Pancreas (tissue), 10 donors: ENCODE results near the gene AK2. TPM values are rescaled to one million over a fixed set of nuclear protein-coding genes. Genes with fewer than 3 reads are reported as not detected.
"Not testable (repeated sequence)": the region's sequence is repeated elsewhere in the genome, so short reads cannot be mapped to it uniquely, and the experiment has no call there.

Experiments used
- ATAC-seq, 4 donors: fragments of 200-7000 bp; cut with Tn5 transposase; one replicate each; pipeline versions ENCODE4 v1.8.0 to v1.9.1; 2020; ENCODE audit warnings: mild to moderate bottlenecking in 4 of 4, moderate library complexity in 4 of 4
- DNase-seq, 6 donors: peaks; one replicate each; pipeline ENCODE4 v3.0.0-alpha.2; 2020
- FAIRE-seq: peaks from 2 replicates; lab custom pipeline; 2012; peaks lifted over from hg19 to GRCh38; lab: Jason Lieb, UNC
- H3K27ac ChIP-seq, 4 donors: fragments of 200-600 bp; sonication (generic); 1 replicate in 3 of 4; 2 replicates in 1 of 4; pipeline versions ENCODE4 v1.5.0 to v1.8.0; 2020
- H3K27me3 ChIP-seq, 4 donors: fragments of 200-600 bp; one replicate each; pipeline ENCODE4 v1.8.0; 2021
- H3K36me3 ChIP-seq, 3 donors: fragments of 200-600 bp; sonication (generic) in 1 of 3; one replicate each; pipeline versions ENCODE4 v1.5.0 to v1.8.0; 2020 to 2021
- H3K4me1 ChIP-seq, 3 donors: fragments of 200-600 bp; one replicate each; pipeline ENCODE4 v1.8.0; 2021
- H3K4me3 ChIP-seq, 4 donors: fragments of 200-600 bp; sonication (generic) in 2 of 4; one replicate each; pipeline versions ENCODE4 v1.5.0 to v1.8.0; 2020 to 2021
- H3K9me3 ChIP-seq, 4 donors: fragments of 200-600 bp; one replicate each; pipeline ENCODE4 v1.8.0; 2021
- WGBS, 2 donors: extraction: QIAGEN DNeasy Blood & Tissue Kit; methylation state at CpG; one replicate each; pipeline ENCODE4 v1.1.7; 2013; 5-methylcytosine and 5-hydroxymethylcytosine counted together
- intact Hi-C, 3 donors: fragments of 100-400 bp; cut with DNase I; formaldehyde crosslinking; loops; one replicate each; pipeline versions ENCODE4 v1.11.1 to v1.14.2; 2022
- polyA plus RNA-seq, 2 donors: library from polyadenylated mRNA; stranded (reverse); fragments of 200-250 nt; gene quantifications; one replicate each; pipeline ENCODE4 v1.2.3, GENCODE V29; 2013
- total RNA-seq, 6 donors: library from RNA; stranded (reverse); fragmentation: NEBNext Ultra II Directional in 4 of 6; extraction: Animal tissue kit (Norgen Biotek cat#: 25700) in 4 of 6; gene quantifications; one replicate each; pipeline versions ENCODE4 v1.2.1 to v1.2.4, GENCODE V29; 2021 to 2023
- TF ChIP-seq, protein P1 (sequence below), 4 donors: fragments of 200-600 bp; sonication (generic) in 3 of 4; IDR thresholded peaks; one replicate each; pipeline versions ENCODE4 v1.5.0 to v1.8.0; 2021; ENCODE audit warnings: antibody characterized with exemption in 4 of 4
- donor health status: healthy with polysubstance abuse.
- donor health status: DM: no; HTN: no; CAD: no; lungs with moderate emphysema.
- donor health status: DM: no; HTN: no; CAD: no.
- donor health status: control.
- donor health status: control.
- donor health status: Bipolar disorder and iron deficiency.
- donor health status: DM: yes; HTN: yes; CAD: no.
- donor health status: DM: no; HTN: no; CAD: no.
- donor health status: DM: no; HTN: no; CAD: no.
- donor health status: DM: yes; HTN: yes; CAD: no.

The AK2 gene
- total and polyA plus RNA-seq, 8 donors = 40.5 to 78.7 (median 61.4) TPM

DNA sequence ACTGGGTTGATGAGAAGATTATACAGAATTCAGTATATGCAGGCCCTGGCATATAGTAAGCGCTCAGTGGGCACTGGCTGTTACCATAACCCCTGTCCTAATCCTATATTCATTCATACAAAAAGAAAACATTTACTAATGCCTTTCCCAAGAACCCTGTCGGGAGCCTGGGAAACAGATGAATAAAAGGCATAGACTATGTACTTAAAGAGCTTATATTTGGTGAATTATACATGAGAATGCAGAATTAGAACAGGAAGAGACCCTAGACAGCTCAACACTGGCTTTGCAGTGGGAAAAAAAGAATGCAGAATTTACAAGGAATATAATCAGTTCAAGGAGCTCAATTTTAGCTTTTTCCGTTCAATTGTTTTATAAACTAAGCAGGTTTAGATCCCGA lies 10.9 kb downstream of the AK2 start:
- DNase-seq (no peak), FAIRE-seq (no peak), ATAC-seq (no peak)
- H3K4me1 ChIP-seq = peaks cover 4 to 40% (median 19%) of the 10 kb centered on the region in 3 donors
- H3K4me3 ChIP-seq = no peak overlapping the region
- intact Hi-C loops = no loop called here
- H3K36me3 ChIP-seq = peaks cover 0 to 6% (median 0%) of the 10 kb centered on the region in 3 donors
- no peaks in the 10 kb centered on the region for H3K9me3 ChIP-seq
- TF ChIP-seq, protein P1, sequence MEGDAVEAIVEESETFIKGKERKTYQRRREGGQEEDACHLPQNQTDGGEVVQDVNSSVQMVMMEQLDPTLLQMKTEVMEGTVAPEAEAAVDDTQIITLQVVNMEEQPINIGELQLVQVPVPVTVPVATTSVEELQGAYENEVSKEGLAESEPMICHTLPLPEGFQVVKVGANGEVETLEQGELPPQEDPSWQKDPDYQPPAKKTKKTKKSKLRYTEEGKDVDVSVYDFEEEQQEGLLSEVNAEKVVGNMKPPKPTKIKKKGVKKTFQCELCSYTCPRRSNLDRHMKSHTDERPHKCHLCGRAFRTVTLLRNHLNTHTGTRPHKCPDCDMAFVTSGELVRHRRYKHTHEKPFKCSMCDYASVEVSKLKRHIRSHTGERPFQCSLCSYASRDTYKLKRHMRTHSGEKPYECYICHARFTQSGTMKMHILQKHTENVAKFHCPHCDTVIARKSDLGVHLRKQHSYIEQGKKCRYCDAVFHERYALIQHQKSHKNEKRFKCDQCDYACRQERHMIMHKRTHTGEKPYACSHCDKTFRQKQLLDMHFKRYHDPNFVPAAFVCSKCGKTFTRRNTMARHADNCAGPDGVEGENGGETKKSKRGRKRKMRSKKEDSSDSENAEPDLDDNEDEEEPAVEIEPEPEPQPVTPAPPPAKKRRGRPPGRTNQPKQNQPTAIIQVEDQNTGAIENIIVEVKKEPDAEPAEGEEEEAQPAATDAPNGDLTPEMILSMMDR (IDR thresholded peaks at IDR 0.05) = no peak
- H3K27me3 ChIP-seq = no peaks in the 10 kb centered on the region
- H3K27ac ChIP-seq = peak overlapping the region in 2 of 4 donors; percentile 45 to 74
- 82 to 83% methylated on average over 4 of the region's 4 CpGs for WGBS, 2 donors

DNA sequence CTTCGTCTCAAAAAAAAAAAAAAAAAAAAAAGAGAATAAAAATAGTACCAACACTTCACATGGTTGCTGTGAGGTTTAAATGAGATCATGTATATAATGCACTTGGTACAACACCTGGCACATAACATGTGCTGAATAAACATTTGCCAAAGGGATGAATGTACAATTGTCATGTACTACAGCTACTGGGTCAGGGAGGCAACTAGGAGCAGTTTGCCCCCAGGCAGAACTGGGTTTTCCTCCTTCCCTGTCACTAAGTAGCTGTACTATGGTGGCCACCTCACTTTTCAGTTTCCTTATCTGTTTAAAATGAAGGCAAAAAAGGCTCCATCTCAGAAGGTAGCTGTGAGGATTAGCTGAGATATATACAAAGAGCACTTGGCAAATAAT lies 11.5 kb downstream of the AK2 start:
- Histone ChIP-seq H3K4me3 (no peak overlapping the region), H3K9me3 (no peaks in the 10 kb centered on the region), H3K4me1 (peaks cover 4 to 37% (median 19%) of the 10 kb centered on the region in 3 donors), H3K27ac (no peak overlapping the region), H3K27me3 (no peaks in the 10 kb centered on the region), H3K36me3 (peaks cover 0 to 11% (median 0%) of the 10 kb centered on the region in 3 donors)
- TF ChIP-seq, protein P1 (IDR thresholded peaks at IDR 0.05) = no peak
- intact Hi-C loops = no loop called here
- ATAC-seq = no peak
- DNase-seq = no peak
- WGBS, 2 donors = 73 to 100% methylated on average over 1 of the region's 1 CpG
- FAIRE-seq = no peak

DNA sequence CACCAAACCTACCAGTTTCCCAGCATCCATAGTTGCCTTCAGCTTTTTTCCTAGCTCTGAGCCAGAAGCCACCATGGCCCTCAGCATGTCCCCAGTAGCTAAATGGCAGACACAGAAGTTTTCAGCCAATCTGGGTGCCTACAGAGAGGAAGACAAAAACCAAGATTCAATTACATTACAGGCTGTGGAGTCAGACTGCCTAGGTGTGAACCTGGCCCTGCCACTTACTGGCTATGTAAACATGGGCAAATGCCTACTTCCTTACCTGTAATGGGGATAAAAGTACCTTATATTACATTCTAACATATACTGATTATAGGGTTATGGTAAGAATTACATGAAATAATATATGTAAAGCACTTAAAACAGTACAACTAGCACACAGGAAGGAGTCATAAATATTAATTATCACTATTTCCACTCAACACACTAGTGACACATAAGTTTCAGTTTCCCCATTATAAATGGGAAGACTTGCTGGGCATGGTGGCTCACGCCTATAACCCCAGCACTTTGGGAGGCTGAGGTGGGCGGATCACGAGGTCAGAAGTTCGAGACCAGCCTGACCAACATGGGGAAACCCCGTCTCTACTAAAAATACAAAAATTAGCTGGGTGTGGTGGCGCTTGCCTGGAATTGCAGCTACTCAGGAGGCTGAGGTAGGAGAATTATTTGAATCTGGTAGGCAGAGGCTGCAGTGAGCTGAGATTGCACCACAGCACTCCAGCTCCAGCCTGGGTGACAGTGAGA lies 12.1 kb downstream of the AK2 start:
- 90 to 92% methylated on average over 6 of the region's 6 CpGs for WGBS, 2 donors
- H3K27me3 ChIP-seq, H3K9me3 ChIP-seq, FAIRE-seq, DNase-seq, H3K4me3 ChIP-seq, intact Hi-C loops: not testable (repeated sequence)
- ATAC-seq = peak in 1 of 4 donors; percentile 41
- peak overlapping the region in 1 of 4 donors; percentile 19 for H3K27ac ChIP-seq
- H3K4me1 ChIP-seq = peaks cover 4 to 37% (median 19%) of the 10 kb centered on the region in 3 donors
- peaks cover 0 to 11% (median 0%) of the 10 kb centered on the region in 3 donors for H3K36me3 ChIP-seq

DNA sequence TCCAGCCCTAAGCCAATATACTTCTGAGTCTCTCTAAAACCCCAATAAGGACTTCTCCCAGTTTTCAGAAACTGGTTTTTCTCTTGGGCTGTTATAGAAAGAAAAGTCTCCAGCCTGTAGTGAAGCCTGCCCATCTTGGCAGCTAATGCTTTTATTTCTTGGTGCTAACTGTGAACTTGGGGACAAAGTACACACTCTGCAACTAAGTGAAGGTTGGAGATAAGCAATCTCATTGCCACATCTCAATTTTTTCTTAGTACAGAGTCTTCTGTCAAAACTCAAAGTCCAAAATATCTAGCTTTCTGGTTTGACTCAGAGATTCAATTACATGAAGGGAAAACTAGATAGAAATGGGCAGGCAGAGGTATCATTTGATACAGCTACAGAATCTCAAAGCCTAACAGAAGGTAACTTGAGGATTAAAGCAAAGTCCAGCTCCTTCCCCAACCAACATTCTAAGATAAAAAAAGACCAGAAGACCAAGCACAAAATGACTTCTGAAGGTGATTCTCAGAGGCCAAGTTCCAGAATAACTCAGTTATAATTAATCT lies 14.0 kb downstream of the AK2 start:
- TF ChIP-seq, protein P1 (IDR thresholded peaks at IDR 0.05) = no peak
- ATAC-seq (peak; percentile 47 to 67 (median 64)), DNase-seq (no peak), FAIRE-seq (no peak)
- Histone ChIP-seq H3K36me3 (peaks cover 0 to 21% (median 0%) of the 10 kb centered on the region in 3 donors), H3K27ac (peak overlapping the region in 2 of 4 donors; percentile 55 to 74), H3K4me3 (no peak overlapping the region), H3K4me1 (peaks cover 4 to 37% (median 18%) of the 10 kb centered on the region in 3 donors), H3K9me3 (no peaks in the 10 kb centered on the region), H3K27me3 (no peaks in the 10 kb centered on the region)
- intact Hi-C loops = no loop called here

DNA sequence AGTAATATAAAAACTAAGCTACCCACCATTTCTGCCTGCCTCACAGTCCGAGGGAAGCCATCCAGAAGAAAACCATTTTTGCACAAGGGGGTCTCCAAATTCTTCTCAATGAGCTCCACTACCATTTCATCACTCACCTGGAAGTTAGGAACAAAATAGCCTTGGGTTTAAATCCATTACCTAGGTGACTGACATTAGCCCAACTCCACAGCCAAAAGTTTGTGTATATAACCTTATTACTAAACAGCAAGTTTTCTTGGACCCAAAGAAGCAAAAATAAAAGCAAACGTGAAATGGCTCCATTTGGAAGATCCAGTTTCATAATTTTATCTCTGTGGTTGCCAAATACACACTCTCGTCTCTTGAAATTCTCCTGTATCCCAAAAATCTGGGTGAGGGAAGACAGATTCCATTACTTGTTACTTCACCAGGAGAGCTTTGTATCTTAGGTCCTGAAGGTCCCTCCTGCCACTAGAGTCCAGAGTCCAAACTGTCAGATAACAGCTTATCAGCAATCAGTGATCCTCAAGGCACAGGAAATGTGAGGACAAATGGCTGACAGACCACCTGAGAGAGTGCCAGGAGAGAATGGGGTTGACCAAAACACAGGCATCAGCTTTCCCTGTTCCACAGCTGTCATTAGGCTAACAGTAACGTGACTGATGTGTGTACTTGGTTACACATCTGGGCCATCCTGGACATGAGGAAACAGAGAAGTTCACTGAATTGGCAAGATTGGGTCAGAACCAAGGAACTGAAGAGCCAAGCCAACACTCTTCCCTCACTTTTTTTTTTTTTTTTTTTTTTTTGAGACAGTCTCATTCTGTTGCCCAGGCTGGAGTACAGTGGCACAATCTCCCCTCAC lies 14.9 kb downstream of the AK2 start:
- TF ChIP-seq, protein P1 (IDR thresholded peaks at IDR 0.05) = no peak
- Histone ChIP-seq H3K36me3 (peaks cover 0 to 27% (median 0%) of the 10 kb centered on the region in 3 donors), H3K27me3 (no peaks in the 10 kb centered on the region), H3K27ac (peak overlapping the region in 2 of 4 donors; percentile 55 to 74), H3K4me1 (peaks cover 4 to 34% (median 11%) of the 10 kb centered on the region in 3 donors), H3K9me3 (no peaks in the 10 kb centered on the region), H3K4me3 (no peak overlapping the region)
- DNase-seq (no peak), FAIRE-seq (no peak), ATAC-seq (peak in 3 of 4 donors; percentile 17 to 38 (median 19))
- intact Hi-C loops = no loop called here
- 59 to 61% methylated on average over 4 of the region's 4 CpGs for WGBS, 2 donors
